ENCODE data around the gene LTBP1. TPM values are rescaled to one million over a fixed set of nuclear protein-coding genes. Genes with fewer than 3 reads are reported as not detected.

LTBP1 gene
- total and polyA plus RNA-seq, 11 donors, result 23.5 to 150 (median 102) TPM

DNA sequence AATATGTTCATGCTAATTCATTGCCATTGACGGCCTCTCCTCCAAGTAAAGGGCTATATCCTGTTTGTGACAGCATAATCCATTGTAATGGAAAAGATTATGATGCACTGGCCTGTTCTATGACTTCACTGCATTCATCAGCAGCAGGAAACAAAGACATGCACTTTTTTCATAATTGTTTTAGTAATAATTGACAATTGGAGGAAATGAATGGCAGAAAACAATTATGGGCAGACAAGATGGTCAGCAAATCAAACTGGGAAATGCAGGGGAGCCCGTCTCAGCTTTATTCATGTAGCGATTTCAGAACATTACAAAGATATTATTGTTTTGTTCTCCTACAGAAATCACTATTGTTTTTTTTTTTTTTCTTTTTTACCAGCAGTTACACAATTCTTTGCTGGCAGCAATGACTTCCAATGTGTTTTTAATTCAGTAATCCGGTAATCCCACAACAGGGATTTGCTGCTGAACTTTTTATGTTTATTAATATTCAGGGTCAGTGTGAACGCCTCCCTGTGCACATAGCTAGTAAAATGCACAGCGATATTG is 495.9 kb downstream of the LTBP1 start:
- Histone ChIP-seq H3K4me3 (no peak overlapping the region), H3K9me3 (no peaks in the 10 kb centered on the region), H3K36me3 (no peaks in the 10 kb centered on the region), H3K27me3 (no peaks in the 10 kb centered on the region), H3K4me1 (peaks cover 0 to 40% (median 16%) of the 10 kb centered on the region in 12 donors), H3K27ac (peak overlapping the region; percentile 20 to 74 (median 66))
- intact Hi-C loops (cut with DNase I), result loop anchor here in 4 of 10 donors (10.0 kb wide), 3 partner anchors 408 to 668 kb away; partner anchors contain the start of gene LTBP1 (in 1 of the 4)
- 48 to 58% (median 51%) methylated on average over 6 of the region's 6 CpGs for WGBS, 4 donors
- TF ChIP-seq POLR2A (IDR thresholded peaks at IDR 0.05), result no peak
- TF ChIP-seq, protein P1, sequence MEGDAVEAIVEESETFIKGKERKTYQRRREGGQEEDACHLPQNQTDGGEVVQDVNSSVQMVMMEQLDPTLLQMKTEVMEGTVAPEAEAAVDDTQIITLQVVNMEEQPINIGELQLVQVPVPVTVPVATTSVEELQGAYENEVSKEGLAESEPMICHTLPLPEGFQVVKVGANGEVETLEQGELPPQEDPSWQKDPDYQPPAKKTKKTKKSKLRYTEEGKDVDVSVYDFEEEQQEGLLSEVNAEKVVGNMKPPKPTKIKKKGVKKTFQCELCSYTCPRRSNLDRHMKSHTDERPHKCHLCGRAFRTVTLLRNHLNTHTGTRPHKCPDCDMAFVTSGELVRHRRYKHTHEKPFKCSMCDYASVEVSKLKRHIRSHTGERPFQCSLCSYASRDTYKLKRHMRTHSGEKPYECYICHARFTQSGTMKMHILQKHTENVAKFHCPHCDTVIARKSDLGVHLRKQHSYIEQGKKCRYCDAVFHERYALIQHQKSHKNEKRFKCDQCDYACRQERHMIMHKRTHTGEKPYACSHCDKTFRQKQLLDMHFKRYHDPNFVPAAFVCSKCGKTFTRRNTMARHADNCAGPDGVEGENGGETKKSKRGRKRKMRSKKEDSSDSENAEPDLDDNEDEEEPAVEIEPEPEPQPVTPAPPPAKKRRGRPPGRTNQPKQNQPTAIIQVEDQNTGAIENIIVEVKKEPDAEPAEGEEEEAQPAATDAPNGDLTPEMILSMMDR (IDR thresholded peaks at IDR 0.05), result no peak
- ATAC-seq (peak in 3 of 4 donors; percentile 18 to 73 (median 44)), DNase-seq (peak in 1 of 5 donors; percentile 16)

DNA sequence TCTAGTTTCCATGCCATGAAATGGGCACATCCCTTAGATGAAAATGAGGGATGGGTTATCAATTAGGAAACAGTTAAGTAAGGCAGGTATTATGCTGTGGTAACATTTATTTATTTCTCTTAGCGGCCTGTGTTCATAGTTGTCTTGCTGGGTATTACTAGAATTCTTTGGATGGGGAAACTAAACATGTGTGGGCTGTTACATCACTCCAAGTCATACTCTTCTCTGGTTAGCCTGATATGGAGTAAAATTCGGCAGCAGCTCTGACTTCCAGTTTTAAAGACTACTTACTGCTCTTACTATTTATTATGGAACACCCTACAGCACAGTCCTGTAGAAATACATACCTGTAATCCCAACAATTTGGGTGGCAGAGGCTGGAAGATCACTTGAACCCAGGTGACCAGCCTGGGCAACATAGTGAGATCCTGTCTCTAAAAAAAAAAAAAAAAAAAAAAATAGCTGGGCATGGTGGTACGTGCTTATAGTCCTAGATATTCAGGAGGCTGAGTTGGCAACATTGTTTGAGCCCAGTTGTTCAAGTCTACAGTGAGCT is 496.6 kb downstream of the LTBP1 start:
- Histone ChIP-seq H3K9me3 (no peaks in the 10 kb centered on the region), H3K4me1 (peaks cover 0 to 40% (median 16%) of the 10 kb centered on the region in 12 donors), H3K36me3 (peaks cover 0 to 5% (median 0%) of the 10 kb centered on the region in 9 donors), H3K27ac (peak overlapping the region; percentile 8 to 74 (median 56)), H3K27me3 (no peaks in the 10 kb centered on the region), H3K4me3 (no peak overlapping the region)
- ATAC-seq (peak in 2 of 4 donors; percentile 34 to 36), DNase-seq (no peak)
- 68 to 80% (median 78%) methylated on average over 3 of the region's 3 CpGs for WGBS, 4 donors
- TF ChIP-seq, protein P1 (IDR thresholded peaks at IDR 0.05), result no peak
- no peak for TF ChIP-seq POLR2A (IDR thresholded peaks at IDR 0.05)
- intact Hi-C loops (cut with DNase I), result loop anchor here in 4 of 10 donors (10.0 kb wide), 3 partner anchors 409 to 669 kb away; partner anchors contain the start of gene LTBP1 (in 1 of the 4)

DNA sequence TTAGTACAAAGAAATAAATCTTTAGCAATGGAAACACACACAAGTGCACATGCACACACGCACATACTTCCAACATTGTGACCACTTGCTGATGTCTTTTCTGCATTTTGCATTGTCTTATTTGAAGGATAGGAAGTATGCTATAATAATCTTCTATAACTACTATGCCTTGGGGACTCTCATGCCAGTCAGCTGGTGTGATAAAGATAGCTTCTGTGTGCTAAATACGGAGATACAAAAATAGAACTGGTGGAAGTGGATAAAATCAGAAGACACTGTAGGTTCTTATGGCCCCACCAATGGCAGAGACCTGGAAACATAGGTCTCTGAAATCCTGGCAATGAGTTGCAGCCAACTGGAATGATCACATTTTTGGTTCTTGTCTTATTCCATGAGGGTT is 498.2 kb downstream of the LTBP1 start:
- ATAC-seq (peak in 3 of 4 donors; percentile 65 to 82 (median 72)), DNase-seq (no peak)
- H3K27ac ChIP-seq, result peak overlapping the region in 10 of 12 donors; percentile 2 to 74 (median 46)
- H3K9me3 ChIP-seq, result no peaks in the 10 kb centered on the region
- H3K4me1 ChIP-seq, result peaks cover 0 to 40% (median 18%) of the 10 kb centered on the region in 12 donors
- intact Hi-C loops (cut with DNase I), result loop anchor here in 4 of 10 donors (5.0 to 10.0 kb wide), 4 partner anchors 137 to 670 kb away; partner anchors contain the start of gene LTBP1 (in 1 of the 4)
- H3K27me3 ChIP-seq, result no peaks in the 10 kb centered on the region
- no peak overlapping the region for H3K4me3 ChIP-seq
- WGBS, 4 donors, result 11 to 23% (median 18%) methylated on average over 2 of the region's 2 CpGs
- TF ChIP-seq POLR2A (IDR thresholded peaks at IDR 0.05), result no peak
- TF ChIP-seq, protein P1 (IDR thresholded peaks at IDR 0.05), result no peak
- H3K36me3 ChIP-seq, result peaks cover 0 to 5% (median 0%) of the 10 kb centered on the region in 9 donors

DNA sequence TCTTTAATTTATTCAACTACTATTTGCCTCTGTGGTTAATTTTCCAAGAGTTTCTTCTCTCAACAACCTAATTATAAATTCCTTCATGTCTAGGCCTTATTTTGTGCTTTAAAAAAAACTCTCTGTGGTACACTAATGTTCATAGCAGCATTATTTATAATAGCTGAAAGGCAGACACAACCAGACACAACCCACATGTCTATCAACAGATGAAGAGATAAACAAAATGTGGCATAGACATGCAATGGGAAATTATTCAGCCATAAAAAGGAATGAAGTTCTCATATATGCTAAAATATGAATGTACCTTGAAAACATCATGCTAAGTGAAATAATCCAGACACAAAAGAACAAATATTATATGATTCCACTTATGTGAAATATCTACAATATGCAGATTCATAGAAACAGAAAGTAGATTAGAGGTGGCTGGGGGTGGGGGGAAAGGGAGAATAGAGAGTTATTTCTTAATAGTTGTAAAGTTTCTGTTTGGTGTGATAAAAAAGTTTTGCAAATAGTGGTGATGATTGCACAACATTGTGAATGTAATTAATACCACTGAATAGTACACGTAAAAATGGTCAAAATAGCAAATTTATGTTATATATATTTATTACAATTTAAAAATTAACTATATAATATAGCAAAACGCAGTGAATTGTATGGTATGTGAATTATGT is 501.6 kb downstream of the LTBP1 start:
- Histone ChIP-seq H3K27me3 (no peaks in the 10 kb centered on the region), H3K27ac (no peak overlapping the region), H3K9me3 (peaks cover 0 to 25% (median 13%) of the 10 kb centered on the region in 12 donors), H3K4me3 (no peak overlapping the region), H3K36me3 (peaks cover 0 to 18% (median 0%) of the 10 kb centered on the region in 9 donors), H3K4me1 (peaks cover 0 to 24% (median 16%) of the 10 kb centered on the region in 12 donors)
- no peak for TF ChIP-seq POLR2A (IDR thresholded peaks at IDR 0.05)
- TF ChIP-seq, protein P1 (IDR thresholded peaks at IDR 0.05), result no peak
- ATAC-seq, result no peak
- no peak for DNase-seq
- 72 to 90% (median 89%) methylated on average over 2 of the region's 2 CpGs for WGBS, 4 donors
- intact Hi-C loops (cut with DNase I), result loop anchor here in 4 of 10 donors (5.0 to 10.0 kb wide), 4 partner anchors 134 to 674 kb away; partner anchors contain the start of gene LTBP1 (in 1 of the 4)
